ENCODE results near the gene NUP133.

- TF ChIP-seq ZBTB6 (tag by site-specific recombination; IDR thresholded peaks at IDR 0.05) (no peak), CTCF (tag by site-specific recombination; IDR thresholded peaks at IDR 0.05) (no peak), OVOL3 (tag by site-specific recombination; IDR thresholded peaks at IDR 0.05) (no peak), ZBTB10 (tag by site-specific recombination; IDR thresholded peaks at IDR 0.05) (no peak), ZNF549 (tag by site-specific recombination; IDR thresholded peaks at IDR 0.05) (no peak), ZNF580 (tag by site-specific recombination; IDR thresholded peaks at IDR 0.05) (no peak), ZNF211 (tag by site-specific recombination; IDR thresholded peaks at IDR 0.05; ENCODE audit: low read depth) (no peak), TRIM28 (IDR thresholded peaks at IDR 0.05; ENCODE audit: borderline replicate concordance, low read length) (no peak), SP2 (tag by site-specific recombination; IDR thresholded peaks at IDR 0.05) (no peak), ZBTB8A (tag by site-specific recombination; IDR thresholded peaks at IDR 0.05) (no peak), ZBTB26 (tag by site-specific recombination; optimal IDR thresholded peaks at IDR 0.05) (no peak), ZNF513 (tag by site-specific recombination; IDR thresholded peaks at IDR 0.05) (no peak), ZNF112 (tag by site-specific recombination; IDR thresholded peaks at IDR 0.05) (no peak)
These were observed 31.8 kb upstream of the NUP133 start for GRCh38 chr1:229539863-229540506.
